GM12878 (cell line): ENCODE results near the gene TIGAR. TPM values are rescaled to one million over a fixed set of nuclear protein-coding genes. Genes with fewer than 3 reads are reported as not detected.

Source experiments
- BCL3 ChIP-seq: IDR thresholded peaks from 2 replicates; pipeline ENCODE4 v1.6.1; 2011; ENCODE audit warnings: borderline replicate concordance, low read depth, mild to moderate bottlenecking, moderate library complexity, low read length; ENCODE audit not compliant: insufficient read depth, poor library complexity, severe bottlenecking
- BMI1 ChIP-seq: fragments of 450-650 bp; IDR thresholded peaks from 2 replicates; pipeline ENCODE4 v1.6.1; 2016; ENCODE audit warnings: mild to moderate bottlenecking, moderate library complexity, borderline replicate concordance
- CHD1 ChIP-seq: IDR thresholded peaks from 2 replicates; pipeline ENCODE4 v1.6.1; 2012; ENCODE audit warnings: low read depth, low read length, improper control_type of control experiment
- E2F4 ChIP-seq: IDR thresholded peaks from 2 replicates; pipeline ENCODE4 v1.6.1; 2012; ENCODE audit warnings: low read depth, low read length, improper control_type of control experiment
- ELK1 ChIP-seq: IDR thresholded peaks from 2 replicates; pipeline ENCODE4 v1.6.1; 2012; ENCODE audit warnings: low read depth, low read length, improper control_type of control experiment
- ETV6 ChIP-seq, 2 experiments: fragments of 450-650 bp in 1 of 2; IDR thresholded peaks in 1 of 2; conservative IDR thresholded peaks in 1 of 2; 2 replicates each; pipeline ENCODE4 v1.6.1; 2014; ENCODE audit warnings: antibody characterized with exemption in 1 of 2, borderline replicate concordance in 1 of 2, low read depth in 1 of 2, mild to moderate bottlenecking in 1 of 2, moderate library complexity in 1 of 2
- FOS ChIP-seq: IDR thresholded peaks from 3 replicates; pipeline ENCODE4 v1.6.1; 2011; ENCODE audit warnings: borderline replicate concordance; ENCODE audit not compliant: insufficient read length; ENCODE audit errors: extremely low read depth
- GABPA ChIP-seq: IDR thresholded peaks from 2 replicates; pipeline ENCODE4 v1.6.1; 2014; ENCODE audit warnings: antibody characterized with exemption, low read depth, mild to moderate bottlenecking, inconsistent platforms
- HDAC2 ChIP-seq: fragments of 200-600 bp; sonication (generic); IDR thresholded peaks from 2 replicates; pipeline ENCODE4 v1.6.1; 2017
- JUND ChIP-seq: IDR thresholded peaks from 2 replicates; pipeline ENCODE4 v1.6.1; 2012; ENCODE audit warnings: low read depth, mild to moderate bottlenecking, low read length, improper control_type of control experiment, moderate library complexity
- MAX ChIP-seq: IDR thresholded peaks from 2 replicates; pipeline ENCODE4 v1.6.1; 2012; ENCODE audit warnings: low read depth, low read length, improper control_type of control experiment
- MTA3 ChIP-seq: IDR thresholded peaks from 2 replicates; pipeline ENCODE4 v1.6.1; 2012; ENCODE audit warnings: low read length, inconsistent platforms, borderline replicate concordance
- MXI1 ChIP-seq: fragments of 150-350 bp; IDR thresholded peaks from 2 replicates; pipeline ENCODE4 v1.6.1; 2011; ENCODE audit warnings: low read depth, mild to moderate bottlenecking, inconsistent platforms, low read length, improper control_type of control experiment
- PAX5 ChIP-seq: IDR thresholded peaks from 2 replicates; pipeline ENCODE4 v1.6.1; 2011; ENCODE audit warnings: low read depth, low read length, borderline replicate concordance
- PAX8 ChIP-seq: fragments of 450-650 bp; IDR thresholded peaks from 2 replicates; pipeline ENCODE4 v1.6.1; 2017; ENCODE audit warnings: mild to moderate bottlenecking, moderate library complexity
- PML ChIP-seq: IDR thresholded peaks from 2 replicates; pipeline ENCODE4 v1.6.1; 2012; ENCODE audit warnings: low read length, inconsistent platforms
- POLR2AphosphoS5 ChIP-seq: IDR thresholded peaks from 2 replicates; pipeline ENCODE4 v1.6.1; 2011; ENCODE audit warnings: mild to moderate bottlenecking, low read length, inconsistent platforms
- RELB ChIP-seq: fragments of 450-650 bp; IDR thresholded peaks from 2 replicates; pipeline ENCODE4 v1.6.1; 2017; ENCODE audit warnings: low read depth, mild to moderate bottlenecking, moderate library complexity
- SMAD5 ChIP-seq: IDR thresholded peaks from 2 replicates; pipeline ENCODE4 v1.6.1; 2016; ENCODE audit warnings: antibody characterized with exemption, low read depth
- SMARCA5 ChIP-seq: fragments of 450-650 bp; IDR thresholded peaks from 2 replicates; pipeline ENCODE4 v1.6.1; 2017; ENCODE audit warnings: mild to moderate bottlenecking
- SP1 ChIP-seq: IDR thresholded peaks from one replicate; pipeline ENCODE4 v1.6.1; 2011; ENCODE audit warnings: low read depth, low read length
- SUPT20H ChIP-seq: IDR thresholded peaks from 2 replicates; pipeline ENCODE4 v1.6.1; 2011; ENCODE audit warnings: low read depth, mild to moderate bottlenecking, low read length, moderate library complexity, borderline replicate concordance; ENCODE audit not compliant: control insufficient read depth
- USF2 ChIP-seq: IDR thresholded peaks from 2 replicates; pipeline ENCODE4 v1.6.1; 2011; ENCODE audit warnings: low read depth, low read length, improper control_type of control experiment, borderline replicate concordance
- ZNF207 ChIP-seq: fragments of 450-650 bp; IDR thresholded peaks from 2 replicates; pipeline ENCODE4 v1.6.1; 2014; ENCODE audit warnings: antibody characterized with exemption, mild to moderate bottlenecking, borderline replicate concordance
- ZNF622 ChIP-seq: fragments of 450-650 bp; IDR thresholded peaks from 2 replicates; pipeline ENCODE4 v1.6.1; 2017; ENCODE audit warnings: mild to moderate bottlenecking, inconsistent platforms
- polyA plus RNA-seq, 11 experiments: library from polyadenylated mRNA; depleted of rRNA in 4 of 11; unstranded in 6 of 11; stranded (reverse) in 5 of 11; fragments of >200 nt; fragmentation: Nextera tagmentation in 4 of 11; fragmentation: Illumina TruSeq in 1 of 11; extraction: Ambion mirVana in 4 of 11; extraction: Trizol in 1 of 11; gene quantifications; 1 replicate in 1 of 11; 2 replicates in 10 of 11; pipeline versions ENCODE4 v1.2.1 to v1.2.3, GENCODE V29; 2011 to 2016; ENCODE audit warnings: inconsistent platforms in 2 of 11, missing spikeins in 2 of 11, low read depth in 1 of 11
- total RNA-seq, 4 experiments: library from RNA; depleted of rRNA in 3 of 4; stranded (reverse); fragments of >200 nt in 3 of 4; fragmentation: Illumina TruSeq in 1 of 4; extraction: Trizol in 1 of 4; gene quantifications; 2 replicates each; pipeline versions ENCODE4 v1.2.1 to v1.2.3, GENCODE V29; 2013 to 2021

Gene TIGAR
- total and polyA plus RNA-seq, 10 of the 15 experiments (the other 5 are each of a cell fraction or from before 2014, with no cell fraction given) = 7.6 to 45.7 (median 16.5) TPM

- TF ChIP-seq JUND (0 out of 2 replicates have a peak, but pooled peaks have one; percentile 40), ZNF207 (0 out of 2 replicates have a peak, but pooled peaks have one; percentile 53), SMARCA5 (peak; percentile 75; the same call in 1 of the 2 replicates), SMAD5 (no peak), MAX (no peak), SP1 (no peak), CHD1 (0 out of 2 replicates have a peak, but pooled peaks have one; percentile 52), BMI1 (no peak), POLR2AphosphoS5 (peak; percentile 72), FOS (no peak), RELB (peak; percentile 56), USF2 (no peak), PAX8 (no peak), PML (no peak), GABPA (no peak), ETV6 (conservative IDR thresholded peaks at IDR 0.05 in 1 of 2, IDR thresholded peaks at IDR 0.05 in 1 of 2; ENCODE audit: borderline replicate concordance in 1 of 2, low read depth in 1 of 2) (peak in 1 of 2 experiments; percentile 47; a peak in 1 of 4 replicates), BCL3 (no peak), MXI1 (0 out of 2 replicates have a peak, but pooled peaks have one; percentile 18), ZNF622 (no peak), HDAC2 (no peak), ELK1 (no peak), PAX5 (no peak; the same call in 1 of the 2 replicates), E2F4 (no peak), SUPT20H (no peak), MTA3 (no peak)
Observed at GRCh38 chr12:4276524-4277204, 44.3 kb upstream of the TIGAR start (continued).
